Transverse colon (tissue), 4 donors: Measurements from ENCODE around the gene GPR107.

Experiments used
- CTCF ChIP-seq, 5 experiments: fragments of 200-600 bp in 3 of 5; fragments of 450-650 bp in 2 of 5; sonication (generic) in 3 of 5; IDR thresholded peaks; 1 replicate in 2 of 5; 2 replicates in 3 of 5; pipeline ENCODE4 v1.5.1; 2016 to 2017; ENCODE audit warnings: antibody characterized with exemption in 5 of 5, inconsistent platforms in 3 of 5, mild to moderate bottlenecking in 2 of 5, moderate library complexity in 1 of 5
- EP300 ChIP-seq: sonication (generic); formaldehyde crosslinking; IDR thresholded peaks from one replicate; pipeline ENCODE4 v1.6.1; 2017; ENCODE audit warnings: antibody characterized with exemption, low read depth
- POLR2A ChIP-seq: fragments of 450-650 bp; IDR thresholded peaks from one replicate; pipeline ENCODE4 v1.6.1; 2016; ENCODE audit warnings: antibody characterized with exemption, mild to moderate bottlenecking, moderate library complexity
- POLR2AphosphoS5 ChIP-seq, 3 donors: sonication (generic); formaldehyde crosslinking; IDR thresholded peaks; one replicate each; pipeline ENCODE4 v1.6.1; 2016; ENCODE audit warnings: antibody characterized with exemption in 3 of 3

DNA sequence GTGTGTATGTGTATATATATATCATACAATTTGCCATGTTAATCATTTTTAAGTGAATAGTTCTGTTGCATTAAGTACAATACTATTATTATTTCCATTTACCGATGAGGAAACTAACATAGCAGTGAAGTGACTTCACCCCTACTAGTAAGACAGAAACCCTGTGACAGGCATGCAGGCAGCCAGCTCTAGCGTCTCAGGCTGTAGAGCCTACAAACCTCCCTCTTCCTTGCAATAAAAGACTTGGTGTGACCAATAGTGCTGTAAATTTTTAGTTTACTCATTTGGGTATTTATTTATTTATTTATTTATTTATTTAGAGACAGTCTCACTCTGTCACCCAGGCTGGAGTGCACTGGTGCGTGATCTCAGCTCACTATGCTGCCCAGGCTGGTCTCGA lies 35.4 kb upstream of the GPR107 start:
- TF ChIP-seq POLR2A (no peak), POLR2AphosphoS5 (IDR thresholded peaks at IDR 0.05) (no peak), CTCF (IDR thresholded peaks at IDR 0.05) (no peak), EP300 (no peak)
